GM12878 (cell line): ENCODE data around the gene EPB41L2. TPM values are rescaled to one million over a fixed set of nuclear protein-coding genes. Genes with fewer than 3 reads are reported as not detected.

Experiments
- ATAC-seq: fragments of 200-7000 bp; cut with Tn5 transposase; 3 replicates; pipeline ENCODE4 v1.9.1; 2020; ENCODE audit warnings: mild to moderate bottlenecking, moderate library complexity
- BruUV-seq: library from RNA; stranded (reverse); fragments of 400-500 nt; replicated peaks from 2 replicates; lab custom pipeline; 2021; lab: Mats Ljungman, UMichigan
- CTCF ChIA-PET: fragments of 300-600 bp; sonication (Branson Sonifier 250); formaldehyde crosslinking; extraction: SDS; loops from one replicate; lab custom pipeline; 2021; ENCODE audit warnings: inconsistent platforms; lab: Yijun Ruan, JAX
- POLR2A ChIA-PET: fragments of 350-600 bp; formaldehyde crosslinking; extraction: SDS; loops from one replicate; lab custom pipeline; 2021; ENCODE audit warnings: inconsistent platforms; lab: Charles Lee
- RAD21 ChIA-PET: fragments of 300-600 bp; sonication (Branson Sonifier 250); formaldehyde crosslinking; loops from one replicate; lab custom pipeline; 2023; ENCODE audit warnings: antibody characterized with exemption; ENCODE audit not compliant: unreplicated experiment; lab: Charles Lee
- SMC1A ChIA-PET: fragments of 300-600 bp; sonication (Branson Sonifier 250); formaldehyde crosslinking; loops from one replicate; lab custom pipeline; 2023; ENCODE audit not compliant: unreplicated experiment, uncharacterized antibody; lab: Charles Lee
- DNase-seq: peaks from one replicate; pipeline ENCODE4 v3.0.0-alpha.2; 2011; ENCODE audit warnings: low read depth, low spot score
- FAIRE-seq: peaks from 3 replicates; lab custom pipeline; 2011; peaks lifted over from hg19 to GRCh38; lab: Jason Lieb, UNC
- H2AFZ ChIP-seq: 2 replicates; pipeline ENCODE4 v1.6.0; 2011; ENCODE audit warnings: low read depth, low read length, control low read depth; ENCODE audit not compliant: control insufficient read depth
- H3K27ac ChIP-seq: 2 replicates; pipeline ENCODE4 v1.5.1; 2011; ENCODE audit warnings: control low read depth; ENCODE audit not compliant: control insufficient read depth, insufficient read depth
- H3K27me3 ChIP-seq, 2 experiments: replicated peaks in 1 of 2; 2 replicates each; pipeline versions ENCODE4 v1.6.0 to v1.6.1; 2011; ENCODE audit warnings: low read length in 1 of 2; ENCODE audit not compliant: control insufficient read depth in 2 of 2, insufficient read depth in 2 of 2
- H3K36me3 ChIP-seq, 2 experiments: 2 replicates each; pipeline ENCODE4 v1.5.1; 2011; ENCODE audit warnings: low read length in 1 of 2; ENCODE audit not compliant: control insufficient read depth in 2 of 2, insufficient read depth in 2 of 2
- H3K4me1 ChIP-seq: 2 replicates; pipeline ENCODE4 v1.6.1; 2011; ENCODE audit warnings: mild to moderate bottlenecking, low read length, moderate library complexity, mixed read lengths; ENCODE audit not compliant: control insufficient read depth, insufficient read depth
- H3K4me2 ChIP-seq: 2 replicates; pipeline ENCODE4 v1.6.0; 2011; ENCODE audit warnings: control low read depth; ENCODE audit not compliant: control insufficient read depth, insufficient read depth
- H3K4me3 ChIP-seq: fragments of 200-600 bp; sonication (generic); 2 replicates; pipeline ENCODE4 v1.5.1; 2016
- H3K79me2 ChIP-seq: 2 replicates; pipeline ENCODE4 v1.6.0; 2011; ENCODE audit warnings: low read length; ENCODE audit not compliant: control insufficient read depth, insufficient read depth
- H3K9ac ChIP-seq: 2 replicates; pipeline ENCODE4 v1.8.0; 2011; ENCODE audit warnings: low read length, control low read depth, mixed read lengths; ENCODE audit not compliant: control insufficient read depth, insufficient read depth
- H3K9me3 ChIP-seq: replicated peaks from 3 replicates; pipeline ENCODE4 v1.5.1; 2011; ENCODE audit warnings: mild to moderate bottlenecking, low read length; ENCODE audit not compliant: control insufficient read depth, insufficient read depth
- H4K20me1 ChIP-seq: 2 replicates; pipeline ENCODE4 v1.6.0; 2011; ENCODE audit not compliant: control insufficient read depth, insufficient read depth
- BMI1 ChIP-seq: fragments of 450-650 bp; IDR thresholded peaks from 2 replicates; pipeline ENCODE4 v1.6.1; 2016; ENCODE audit warnings: mild to moderate bottlenecking, moderate library complexity, borderline replicate concordance
- GATAD2B ChIP-seq: fragments of 450-650 bp; conservative IDR thresholded peaks from 2 replicates; pipeline ENCODE4 v1.6.1; 2017; ENCODE audit warnings: low read depth, mild to moderate bottlenecking, moderate library complexity
- KLF5 ChIP-seq: fragments of 450-650 bp; IDR thresholded peaks from 2 replicates; pipeline ENCODE4 v1.6.1; 2014; ENCODE audit warnings: mild to moderate bottlenecking; ENCODE audit not compliant: partially characterized antibody
- MAX ChIP-seq: IDR thresholded peaks from 2 replicates; pipeline ENCODE4 v1.6.1; 2012; ENCODE audit warnings: low read depth, low read length, improper control_type of control experiment
- PBX3 ChIP-seq: IDR thresholded peaks from 2 replicates; pipeline ENCODE4 v1.6.1; 2011; ENCODE audit warnings: mild to moderate bottlenecking, low read depth, low read length, moderate library complexity; ENCODE audit not compliant: insufficient replicate concordance
- POLR2AphosphoS5 ChIP-seq: IDR thresholded peaks from 2 replicates; pipeline ENCODE4 v1.6.1; 2011; ENCODE audit warnings: mild to moderate bottlenecking, low read length, inconsistent platforms
- RCOR1 ChIP-seq: conservative IDR thresholded peaks from 2 replicates; pipeline ENCODE4 v1.6.1; 2012; ENCODE audit warnings: low read depth, low read length, improper control_type of control experiment
- REST ChIP-seq: IDR thresholded peaks from 2 replicates; pipeline ENCODE4 v1.6.1; 2012; ENCODE audit warnings: mild to moderate bottlenecking, low read depth, low read length
- ZBTB11 ChIP-seq: fragments of 450-650 bp; formaldehyde crosslinking; IDR thresholded peaks from 2 replicates; pipeline ENCODE4 v1.5.0; 2022; ENCODE audit warnings: mild to moderate bottlenecking, missing genetic modification characterization
- ZBTB40 ChIP-seq: fragments of 450-650 bp; IDR thresholded peaks from 2 replicates; pipeline ENCODE4 v1.6.1; 2016; ENCODE audit warnings: mild to moderate bottlenecking, moderate library complexity, borderline replicate concordance
- WGBS: methylation state at CpG from one replicate; pipeline ENCODE4 v1.1.6; 2016; ENCODE audit warnings: low lambda C conversion rate; ENCODE audit not compliant: insufficient replicate concordance, insufficient coverage; ENCODE audit errors: missing lambda C conversion rate; 5-methylcytosine and 5-hydroxymethylcytosine counted together
- in situ Hi-C: fragments of 300-500 bp; cut with MboI; formaldehyde crosslinking; loops from 9 replicates; pipeline ENCODE4 v1.14.3; 2018; ENCODE audit warnings: mixed read lengths
- intact Hi-C: fragments of 100-400 bp; cut with micrococcal nuclease; formaldehyde crosslinking; loops from one replicate; pipeline ENCODE4 v1.14.2; 2022; ENCODE audit not compliant: unreplicated experiment
- polyA plus RNA-seq, 11 experiments: library from polyadenylated mRNA; depleted of rRNA in 4 of 11; unstranded in 6 of 11; stranded (reverse) in 5 of 11; fragments of >200 nt; fragmentation: Nextera tagmentation in 4 of 11; fragmentation: Illumina TruSeq in 1 of 11; extraction: Ambion mirVana in 4 of 11; extraction: Trizol in 1 of 11; gene quantifications; 1 replicate in 1 of 11; 2 replicates in 10 of 11; pipeline versions ENCODE4 v1.2.1 to v1.2.3, GENCODE V29; 2011 to 2016; ENCODE audit warnings: inconsistent platforms in 2 of 11, missing spikeins in 2 of 11, low read depth in 1 of 11
- total RNA-seq, 4 experiments: library from RNA; depleted of rRNA in 3 of 4; stranded (reverse); fragments of >200 nt in 3 of 4; fragmentation: Illumina TruSeq in 1 of 4; extraction: Trizol in 1 of 4; gene quantifications; 2 replicates each; pipeline versions ENCODE4 v1.2.1 to v1.2.3, GENCODE V29; 2013 to 2021

Gene EPB41L2
- total and polyA plus RNA-seq, 10 of the 15 experiments (the other 5 are each of a cell fraction or from before 2014, with no cell fraction given), result 7.4 to 41.6 (median 19.0) TPM

- intact Hi-C loops, result no loop called here
- Histone ChIP-seq H2AFZ (no peak overlapping the region), H3K27me3 (no peaks in the 10 kb centered on the region), H3K4me1 (no peaks in the 10 kb centered on the region), H3K4me2 (no peak overlapping the region), H3K9me3 (no peaks in the 10 kb centered on the region), H3K36me3 (no peaks in the 10 kb centered on the region), H3K4me3 (no peak overlapping the region), H3K79me2 (no peaks in the 10 kb centered on the region), H3K9ac (no peak overlapping the region), H4K20me1 (no peaks in the 10 kb centered on the region), H3K27ac (no peak overlapping the region)
- DNase-seq, result no peak
- FAIRE-seq, result no peak
- no peak for ATAC-seq
- WGBS, result 53% methylated on average over 9 of the region's 9 CpGs
- in situ Hi-C loops, result no loop called here
- ChIA-PET RAD21 (no interaction called here), SMC1A (no interaction called here), CTCF (interaction anchor here (1.2 to 1.3 kb wide), 3 partner anchors 14 to 171 kb away, joined by 3 read pairs; no protein-coding TSS in a partner anchor), POLR2A (no interaction called here)
- BruUV-seq, result no TSS peak
- TF ChIP-seq KLF5, result no peak
- no peak for TF ChIP-seq REST
- TF ChIP-seq GATAD2B, result no peak
- no peak for TF ChIP-seq ZBTB11 (CRISPR knock-in tag)
- no peak for TF ChIP-seq RCOR1
- no peak for TF ChIP-seq PBX3
- no peak for TF ChIP-seq MAX
- TF ChIP-seq ZBTB40, result no peak
- no peak for TF ChIP-seq BMI1
- no peak for TF ChIP-seq POLR2AphosphoS5
Observed at GRCh38 chr6:130810307-130811030, 252.6 kb downstream of the EPB41L2 start.
